Neuronal stem cell (in vitro differentiated cells): ENCODE measurements around the gene PADI1.

Experiments
- DNase-seq: peaks from one replicate; pipeline ENCODE4 v3.0.0-alpha.2; 2013; ENCODE audit warnings: low spot score
- H2AFZ ChIP-seq: one replicate; pipeline ENCODE4 v1.6.1; 2013; ENCODE audit warnings: mild to moderate bottlenecking, low read length, inconsistent platforms
- H2AK5ac ChIP-seq: 2 replicates; pipeline ENCODE4 v1.6.1; 2013; ENCODE audit warnings: low read depth, mild to moderate bottlenecking, inconsistent platforms, low read length, moderate library complexity, mixed read lengths
- H2BK120ac ChIP-seq: 2 replicates; pipeline ENCODE4 v1.6.1; 2013; ENCODE audit warnings: low read depth, mild to moderate bottlenecking, inconsistent platforms, low read length, moderate library complexity, mixed read lengths
- H2BK12ac ChIP-seq: one replicate; pipeline ENCODE4 v1.6.1; 2013; ENCODE audit warnings: low read length, inconsistent platforms
- H2BK15ac ChIP-seq: 2 replicates; pipeline ENCODE4 v1.6.1; 2013; ENCODE audit warnings: mild to moderate bottlenecking, low read length, inconsistent platforms, mixed read lengths
- H2BK5ac ChIP-seq: one replicate; pipeline ENCODE4 v1.6.1; 2013; ENCODE audit warnings: inconsistent platforms, mild to moderate bottlenecking, low read length, moderate library complexity
- H3K14ac ChIP-seq: one replicate; pipeline ENCODE4 v1.6.1; 2013; ENCODE audit warnings: low read length, inconsistent platforms
- H3K18ac ChIP-seq: 2 replicates; pipeline ENCODE4 v1.6.1; 2013; ENCODE audit warnings: low read length, inconsistent platforms
- H3K23ac ChIP-seq: 2 replicates; pipeline ENCODE4 v1.6.1; 2013; ENCODE audit warnings: low read depth, mild to moderate bottlenecking, mixed read lengths, low read length, inconsistent platforms; ENCODE audit not compliant: poor library complexity
- H3K27ac ChIP-seq: replicated peaks from 3 replicates; pipeline ENCODE4 v1.5.1; 2013; ENCODE audit warnings: low read length, inconsistent platforms
- H3K27me3 ChIP-seq, 3 experiments: 2 replicates each; pipeline ENCODE4 v1.6.1; 2013; ENCODE audit warnings: low read length in 3 of 3, mild to moderate bottlenecking in 2 of 3, inconsistent platforms in 1 of 3, low read depth in 1 of 3, mixed read lengths in 1 of 3, moderate library complexity in 1 of 3; ENCODE audit not compliant: control insufficient read depth in 3 of 3, insufficient read depth in 3 of 3
- H3K36me3 ChIP-seq, 2 donors: replicated peaks in 1 of 2; 2 replicates each; pipeline ENCODE4 v1.6.1; 2013; ENCODE audit warnings: low read length in 2 of 2; ENCODE audit not compliant: control insufficient read depth in 2 of 2, insufficient read depth in 2 of 2
- H3K4ac ChIP-seq: 2 replicates; pipeline ENCODE4 v1.6.1; 2013; ENCODE audit warnings: inconsistent platforms, mild to moderate bottlenecking, low read length, moderate library complexity
- H3K4me1 ChIP-seq, 2 donors: 1 replicate in 1 of 2; 2 replicates in 1 of 2; pipeline ENCODE4 v1.6.1; 2013; ENCODE audit warnings: low read length in 2 of 2, low read depth in 1 of 2; ENCODE audit not compliant: control insufficient read depth in 2 of 2, insufficient read depth in 1 of 2
- H3K4me2 ChIP-seq: one replicate; pipeline ENCODE4 v1.6.1; 2013; ENCODE audit warnings: mild to moderate bottlenecking, low read length, inconsistent platforms; ENCODE audit not compliant: insufficient read depth, poor library complexity, severe bottlenecking
- H3K4me3 ChIP-seq, 2 donors: 2 replicates each; pipeline ENCODE4 v1.5.1; 2013; ENCODE audit warnings: low read length in 2 of 2, mild to moderate bottlenecking in 2 of 2, inconsistent platforms in 1 of 2, moderate library complexity in 1 of 2
- H3K79me1 ChIP-seq: one replicate; pipeline ENCODE4 v1.6.1; 2013; ENCODE audit warnings: low read depth, mild to moderate bottlenecking, inconsistent platforms, low read length, moderate library complexity
- H3K9ac ChIP-seq: one replicate; pipeline ENCODE4 v1.6.1; 2013; ENCODE audit warnings: mild to moderate bottlenecking, low read depth, low read length, inconsistent platforms; ENCODE audit not compliant: poor library complexity
- H3K9me3 ChIP-seq, 2 donors: replicated peaks in 1 of 2; 2 replicates each; pipeline versions ENCODE3 to v1.6.1; 2013; ENCODE audit warnings: low read length in 2 of 2, mild to moderate bottlenecking in 2 of 2, inconsistent platforms in 1 of 2, low read depth in 1 of 2, mixed read lengths in 1 of 2, moderate library complexity in 1 of 2; ENCODE audit not compliant: control insufficient read depth in 2 of 2, insufficient read depth in 1 of 2
- H4K8ac ChIP-seq: one replicate; pipeline ENCODE4 v1.6.1; 2013; ENCODE audit warnings: low read depth, mild to moderate bottlenecking, inconsistent platforms, low read length, moderate library complexity
- H4K91ac ChIP-seq: one replicate; pipeline ENCODE4 v1.6.1; 2013; ENCODE audit warnings: low read length, low read depth, mild to moderate bottlenecking, inconsistent platforms; ENCODE audit not compliant: poor library complexity
- WGBS, 2 donors: extraction: QIAGEN DNeasy Blood & Tissue Kit; methylation state at CpG; one replicate each; pipeline ENCODE4 v1.1.7; 2013; ENCODE audit warnings: missing lambda C conversion rate in 2 of 2, mixed read lengths in 1 of 2; ENCODE audit not compliant: insufficient read length in 2 of 2, insufficient replicate concordance in 1 of 2; ENCODE audit errors: extremely low coverage in 2 of 2; 5-methylcytosine and 5-hydroxymethylcytosine counted together

Gene PADI1

DNA sequence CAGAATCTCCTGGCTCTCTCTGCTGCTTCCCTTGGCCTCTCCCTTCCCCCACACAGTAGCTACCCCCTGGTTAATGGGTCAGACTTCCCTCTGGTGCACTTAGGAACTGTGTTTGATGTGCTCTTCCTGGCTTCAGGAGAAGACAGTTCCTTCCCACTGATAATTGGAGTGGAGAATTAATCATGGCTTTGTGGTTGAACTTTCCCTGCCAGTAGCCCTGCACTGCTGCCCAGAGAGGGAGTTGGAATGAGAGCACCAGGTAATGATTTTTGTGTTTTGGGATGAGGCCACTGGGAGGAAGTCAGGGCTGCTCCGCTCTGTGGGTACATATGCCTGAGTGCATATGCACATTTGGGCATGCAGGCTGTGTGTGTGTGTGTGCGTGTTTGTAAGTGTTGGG, 46.0 kb upstream of the PADI1 start:
- H3K23ac ChIP-seq = no peak overlapping the region
- H2AFZ ChIP-seq = no peak overlapping the region
- WGBS, 2 donors = no CpG with 5 or more reads among the region's 2 CpGs
- DNase-seq = no peak
- H2BK120ac ChIP-seq = no peak overlapping the region
- H3K14ac ChIP-seq = no peak overlapping the region
- H3K4me1 ChIP-seq = no peaks in the 10 kb centered on the region
- no peak overlapping the region for H4K91ac ChIP-seq
- H3K4me2 ChIP-seq = no peak overlapping the region
- H2AK5ac ChIP-seq = no peak overlapping the region
- no peak overlapping the region for H3K9ac ChIP-seq
- no peak overlapping the region for H2BK12ac ChIP-seq
- H4K8ac ChIP-seq = no peak overlapping the region
- H3K27ac ChIP-seq = no peak overlapping the region
- H3K79me1 ChIP-seq = no peaks in the 10 kb centered on the region
- no peak overlapping the region for H3K4me3 ChIP-seq
- H2BK5ac ChIP-seq = no peak overlapping the region
- H3K36me3 ChIP-seq = no peaks in the 10 kb centered on the region
- no peak overlapping the region for H2BK15ac ChIP-seq
- peaks cover 0 to 6% (median 0%) of the 10 kb centered on the region in 3 experiments for H3K27me3 ChIP-seq
- H3K18ac ChIP-seq = no peak overlapping the region
- H3K9me3 ChIP-seq = peaks cover 6 to 12% of the 10 kb centered on the region in 2 donors
- no peak overlapping the region for H3K4ac ChIP-seq

DNA sequence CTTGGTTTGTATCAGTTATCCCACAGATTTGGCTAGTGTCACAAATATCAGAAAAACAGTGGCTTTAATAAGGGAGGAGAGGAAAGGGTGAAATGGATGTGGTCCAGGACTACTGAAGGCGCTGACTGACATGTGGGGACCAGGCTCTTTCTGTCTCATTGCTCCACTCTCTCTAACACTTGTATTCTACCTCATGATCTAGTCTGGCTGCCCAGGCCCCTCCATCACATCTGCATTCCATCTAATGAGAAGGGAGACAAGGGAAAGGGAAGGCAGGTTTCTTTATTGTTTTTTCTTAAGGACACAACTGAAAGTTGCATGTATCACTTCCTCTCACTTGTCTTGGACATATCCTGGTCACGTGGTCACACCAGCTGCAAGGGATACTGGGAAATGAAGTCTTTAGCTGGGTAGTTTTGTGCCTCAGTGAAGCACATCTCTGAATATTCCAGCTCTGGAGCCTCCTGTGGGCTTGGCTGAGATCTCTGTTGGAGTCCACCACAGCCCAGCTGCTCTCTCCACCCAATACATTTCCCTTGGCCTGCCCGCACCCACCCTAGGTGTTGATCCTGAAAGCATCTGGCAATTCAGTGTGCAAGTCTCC, 43.7 kb upstream of the PADI1 start:
- Histone ChIP-seq H2AK5ac (no peak overlapping the region), H3K9me3 (no peaks in the 10 kb centered on the region), H3K4me3 (no peak overlapping the region), H3K9ac (no peak overlapping the region), H3K36me3 (no peaks in the 10 kb centered on the region), H3K4me2 (no peak overlapping the region), H3K27ac (no peak overlapping the region), H3K4ac (no peak overlapping the region), H3K27me3 (peaks cover 0 to 6% (median 0%) of the 10 kb centered on the region in 3 experiments), H3K14ac (no peak overlapping the region), H3K4me1 (no peaks in the 10 kb centered on the region), H2BK15ac (no peak overlapping the region), H3K79me1 (no peaks in the 10 kb centered on the region), H2BK5ac (no peak overlapping the region), H2AFZ (no peak overlapping the region), H4K8ac (no peak overlapping the region), H3K23ac (no peak overlapping the region), H2BK12ac (no peak overlapping the region), H4K91ac (no peak overlapping the region), H2BK120ac (no peak overlapping the region), H3K18ac (peak overlapping the region; percentile 9)
- no peak for DNase-seq
- WGBS, 2 donors = no CpG with 5 or more reads among the region's 3 CpGs

DNA sequence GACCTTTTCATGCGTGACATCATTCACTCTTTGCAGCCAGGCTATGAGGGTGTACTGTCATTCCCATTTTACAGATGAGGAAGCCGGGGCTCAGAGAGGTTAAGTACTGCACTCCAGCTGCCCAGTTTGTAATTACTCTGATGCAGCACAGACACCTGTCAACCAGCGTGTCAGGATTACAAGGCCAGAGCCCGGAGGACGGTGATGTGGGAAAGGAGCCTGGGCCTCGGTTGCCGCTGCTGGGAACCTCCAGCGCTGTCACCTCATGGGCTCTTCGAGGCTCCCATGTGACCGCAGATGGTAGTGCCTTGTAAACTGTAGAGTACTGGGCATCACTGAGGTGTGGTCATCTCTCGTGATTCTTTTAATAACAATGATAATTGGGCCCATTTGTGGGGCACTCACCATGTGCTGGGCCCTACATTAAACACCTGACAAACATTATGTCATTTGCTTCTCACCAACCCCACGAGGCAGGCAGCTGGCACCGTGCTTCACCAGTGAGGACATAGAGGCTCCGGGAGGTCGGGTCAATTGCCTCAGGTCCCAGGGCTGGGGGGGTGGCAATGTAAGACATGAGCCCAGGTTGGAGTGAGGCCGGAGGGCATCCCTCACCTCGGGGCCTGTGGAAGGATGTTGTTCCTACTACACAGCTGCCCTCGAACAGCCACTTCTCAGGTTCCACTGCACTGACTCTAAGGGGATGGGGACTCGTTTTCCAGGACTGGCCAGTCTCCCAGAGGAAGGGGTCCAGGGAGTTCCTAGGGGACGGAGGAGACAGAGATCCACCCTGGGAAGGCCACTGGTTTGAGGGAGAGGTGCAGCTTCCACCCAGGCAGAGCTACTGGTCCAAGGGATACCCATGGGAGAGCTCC, 42.8 kb upstream of the PADI1 start:
- H2BK120ac ChIP-seq = no peak overlapping the region
- H4K91ac ChIP-seq = no peak overlapping the region
- H3K27me3 ChIP-seq = peaks cover 0 to 6% (median 0%) of the 10 kb centered on the region in 3 experiments
- no peaks in the 10 kb centered on the region for H3K79me1 ChIP-seq
- H2BK15ac ChIP-seq = no peak overlapping the region
- H2BK12ac ChIP-seq = no peak overlapping the region
- H3K9ac ChIP-seq = no peak overlapping the region
- H3K14ac ChIP-seq = no peak overlapping the region
- no peak overlapping the region for H3K4ac ChIP-seq
- no peak overlapping the region for H4K8ac ChIP-seq
- DNase-seq = no peak
- H3K4me2 ChIP-seq = no peak overlapping the region
- H2AK5ac ChIP-seq = no peak overlapping the region
- H3K36me3 ChIP-seq = no peaks in the 10 kb centered on the region
- no peak overlapping the region for H3K27ac ChIP-seq
- H3K4me3 ChIP-seq = no peak overlapping the region
- peaks cover 0 to 4% of the 10 kb centered on the region in 2 donors for H3K4me1 ChIP-seq
- WGBS, 2 donors = no CpG with 5 or more reads among the region's 20 CpGs
- no peak overlapping the region for H3K18ac ChIP-seq
- H3K23ac ChIP-seq = no peak overlapping the region
- no peak overlapping the region for H2AFZ ChIP-seq
- peak overlapping the region; percentile 19 for H2BK5ac ChIP-seq
- no peaks in the 10 kb centered on the region for H3K9me3 ChIP-seq

DNA sequence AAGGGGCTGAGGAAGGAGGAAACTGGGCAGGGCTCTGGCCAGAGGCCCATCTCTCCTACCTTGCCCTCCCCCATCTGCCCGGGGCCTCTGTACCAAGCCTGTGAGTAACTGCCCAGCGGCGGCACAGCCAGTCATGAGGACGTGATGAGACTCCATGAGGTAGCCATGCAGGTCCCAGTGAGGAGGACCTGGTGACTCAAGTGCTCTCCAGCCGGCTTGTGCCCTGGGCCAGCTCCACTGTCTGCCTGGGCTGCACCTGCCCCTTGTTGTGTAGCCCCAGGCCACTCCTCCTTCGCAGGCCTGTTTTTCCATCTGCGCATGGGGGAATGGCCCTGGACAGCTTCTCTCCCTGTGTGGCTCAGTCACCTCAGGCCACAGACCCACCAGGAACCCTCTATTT, 42.0 kb upstream of the PADI1 start:
- Histone ChIP-seq H3K4ac (no peak overlapping the region), H4K91ac (no peak overlapping the region), H3K4me2 (no peak overlapping the region), H2AK5ac (peak overlapping the region; percentile 61), H2BK12ac (no peak overlapping the region), H3K4me3 (no peak overlapping the region), H3K79me1 (no peaks in the 10 kb centered on the region), H4K8ac (no peak overlapping the region), H3K27me3 (peaks cover 0 to 6% (median 0%) of the 10 kb centered on the region in 3 experiments), H3K23ac (no peak overlapping the region), H3K27ac (no peak overlapping the region), H2AFZ (no peak overlapping the region), H2BK120ac (no peak overlapping the region), H3K4me1 (peaks cover 0 to 4% of the 10 kb centered on the region in 2 donors), H2BK5ac (peak overlapping the region; percentile 19), H3K9me3 (no peaks in the 10 kb centered on the region), H3K18ac (peak overlapping the region; percentile 34), H2BK15ac (no peak overlapping the region), H3K36me3 (no peaks in the 10 kb centered on the region), H3K9ac (peak overlapping the region; percentile 24), H3K14ac (no peak overlapping the region)
- no peak for DNase-seq
- WGBS, 2 donors = no CpG with 5 or more reads among the region's 7 CpGs
